HepG2 (cell line): ENCODE results near the gene TMEM167A.

Experiments
- CEBPB ChIP-seq: IDR thresholded peaks from 2 replicates; pipeline ENCODE4 v1.6.1; 2011; ENCODE audit warnings: low read depth, low read length, improper control_type of control experiment, borderline replicate concordance
- ELF3 ChIP-seq: IDR thresholded peaks from 2 replicates; pipeline ENCODE4 v1.6.1; 2016; ENCODE audit warnings: missing genetic modification reagents, missing compliant biosample characterization
- JUN ChIP-seq: sonication (generic); formaldehyde crosslinking; IDR thresholded peaks from 2 replicates; pipeline ENCODE4 v1.4.0; 2020; ENCODE audit warnings: mild to moderate bottlenecking, missing genetic modification reagents
- MBD4 ChIP-seq: IDR thresholded peaks from 2 replicates; pipeline ENCODE4 v1.6.1; 2012; ENCODE audit warnings: low read length, inconsistent platforms, borderline replicate concordance
- NR1H2 ChIP-seq: sonication (generic); formaldehyde crosslinking; IDR thresholded peaks from 2 replicates; pipeline ENCODE4 v1.8.1; 2022; ENCODE audit warnings: low read depth, missing genetic modification reagents, borderline replicate concordance
- TBP ChIP-seq: sonication (generic); formaldehyde crosslinking; IDR thresholded peaks from 2 replicates; pipeline ENCODE4 v1.5.0; 2020; ENCODE audit warnings: missing genetic modification reagents
- ZBTB7A ChIP-seq: sonication (generic); formaldehyde crosslinking; IDR thresholded peaks from 2 replicates; pipeline ENCODE4 v1.8.0; 2022; ENCODE audit warnings: mild to moderate bottlenecking, missing genetic modification reagents
- ZNF790 ChIP-seq: sonication (generic); formaldehyde crosslinking; IDR thresholded peaks from 2 replicates; pipeline ENCODE4 v1.8.0; 2022; ENCODE audit warnings: missing genetic modification reagents, mild to moderate bottlenecking, borderline replicate concordance
- TF ChIP-seq, protein P1 (sequence below): sonication (generic); formaldehyde crosslinking; IDR thresholded peaks from 2 replicates; pipeline ENCODE4 v1.4.0; 2020; ENCODE audit warnings: missing genetic modification reagents
- TF ChIP-seq, protein P2 (sequence below): sonication (generic); formaldehyde crosslinking; IDR thresholded peaks from 2 replicates; pipeline ENCODE4 v1.5.1; 2020; ENCODE audit warnings: missing genetic modification reagents, mild to moderate bottlenecking, borderline replicate concordance
- TF ChIP-seq, protein P3 (sequence below): sonication (generic); formaldehyde crosslinking; IDR thresholded peaks from 2 replicates; pipeline ENCODE4 v1.8.1; 2023; ENCODE audit warnings: missing genetic modification reagents, mild to moderate bottlenecking, borderline replicate concordance

GRCh38 chr5:83015676-83016075 is 61.5 kb downstream of the TMEM167A start:
- no peak for TF ChIP-seq TBP (CRISPR knock-in tag)
- no peak for TF ChIP-seq JUN (CRISPR knock-in tag)
- TF ChIP-seq, protein P1, sequence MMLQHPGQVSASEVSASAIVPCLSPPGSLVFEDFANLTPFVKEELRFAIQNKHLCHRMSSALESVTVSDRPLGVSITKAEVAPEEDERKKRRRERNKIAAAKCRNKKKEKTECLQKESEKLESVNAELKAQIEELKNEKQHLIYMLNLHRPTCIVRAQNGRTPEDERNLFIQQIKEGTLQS (CRISPR knock-in tag) = no peak
- no peak for TF ChIP-seq ZNF790 (CRISPR knock-in tag)
- TF ChIP-seq ZBTB7A (CRISPR knock-in tag) = no peak
- TF ChIP-seq ELF3 = no peak
- TF ChIP-seq CEBPB = no peak
- TF ChIP-seq NR1H2 (CRISPR knock-in tag) = no peak
- TF ChIP-seq, protein P2, sequence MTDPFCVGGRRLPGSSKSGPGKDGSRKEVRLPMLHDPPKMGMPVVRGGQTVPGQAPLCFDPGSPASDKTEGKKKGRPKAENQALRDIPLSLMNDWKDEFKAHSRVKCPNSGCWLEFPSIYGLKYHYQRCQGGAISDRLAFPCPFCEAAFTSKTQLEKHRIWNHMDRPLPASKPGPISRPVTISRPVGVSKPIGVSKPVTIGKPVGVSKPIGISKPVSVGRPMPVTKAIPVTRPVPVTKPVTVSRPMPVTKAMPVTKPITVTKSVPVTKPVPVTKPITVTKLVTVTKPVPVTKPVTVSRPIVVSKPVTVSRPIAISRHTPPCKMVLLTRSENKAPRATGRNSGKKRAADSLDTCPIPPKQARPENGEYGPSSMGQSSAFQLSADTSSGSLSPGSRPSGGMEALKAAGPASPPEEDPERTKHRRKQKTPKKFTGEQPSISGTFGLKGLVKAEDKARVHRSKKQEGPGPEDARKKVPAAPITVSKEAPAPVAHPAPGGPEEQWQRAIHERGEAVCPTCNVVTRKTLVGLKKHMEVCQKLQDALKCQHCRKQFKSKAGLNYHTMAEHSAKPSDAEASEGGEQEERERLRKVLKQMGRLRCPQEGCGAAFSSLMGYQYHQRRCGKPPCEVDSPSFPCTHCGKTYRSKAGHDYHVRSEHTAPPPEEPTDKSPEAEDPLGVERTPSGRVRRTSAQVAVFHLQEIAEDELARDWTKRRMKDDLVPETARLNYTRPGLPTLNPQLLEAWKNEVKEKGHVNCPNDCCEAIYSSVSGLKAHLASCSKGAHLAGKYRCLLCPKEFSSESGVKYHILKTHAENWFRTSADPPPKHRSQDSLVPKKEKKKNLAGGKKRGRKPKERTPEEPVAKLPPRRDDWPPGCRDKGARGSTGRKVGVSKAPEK (CRISPR knock-in tag) = no peak
- TF ChIP-seq, protein P3, sequence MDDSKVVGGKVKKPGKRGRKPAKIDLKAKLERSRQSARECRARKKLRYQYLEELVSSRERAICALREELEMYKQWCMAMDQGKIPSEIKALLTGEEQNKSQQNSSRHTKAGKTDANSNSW (CRISPR knock-in tag) = no peak
- TF ChIP-seq MBD4 = no peak
